ENCODE results near the gene NKG7.
"Not testable (repeated sequence)": the region's sequence is repeated elsewhere in the genome, so short reads cannot be mapped to it uniquely, and the experiment has no call there.

DNA sequence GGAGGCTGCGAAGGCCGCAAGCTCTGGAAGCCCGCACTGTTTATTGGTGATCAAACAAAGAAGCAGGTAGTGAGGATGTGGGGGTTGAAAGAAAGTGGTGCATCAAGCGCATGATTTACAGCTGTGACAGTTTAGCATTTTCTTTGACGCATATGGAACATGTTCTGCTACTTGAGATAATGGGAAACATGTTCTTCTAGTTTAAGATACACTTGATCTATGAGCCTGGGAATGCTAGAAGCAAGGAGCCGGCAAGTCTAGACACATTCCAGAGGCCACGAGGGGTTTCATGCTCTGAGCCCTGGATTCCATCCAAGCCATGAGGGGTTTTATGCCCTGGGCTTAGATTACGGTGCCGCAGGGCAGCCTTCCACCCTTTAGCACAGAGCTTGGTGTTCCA is 25.0 kb upstream of the NKG7 start:
- TF ChIP-seq CTCF (IDR thresholded peaks at IDR 0.05; ENCODE audit: low read depth, low read length); EZH2phosphoT487 (IDR thresholded peaks at IDR 0.05; ENCODE audit: low read depth): not testable (repeated sequence)
